Heart left ventricle (tissue), 13 donors: Measurements from ENCODE around the gene AHRR.

Experiments
- CTCF ChIP-seq, 12 donors: fragments of 200-600 bp; sonication (generic) in 4 of 12; IDR thresholded peaks; one replicate each; pipeline versions ENCODE4 v1.5.0 to v1.8.0; 2018 to 2022; ENCODE audit warnings: antibody characterized with exemption in 12 of 12, mild to moderate bottlenecking in 5 of 12
- POLR2A ChIP-seq, 2 donors: fragments of 450-650 bp; IDR thresholded peaks; one replicate each; pipeline ENCODE4 v1.6.1; 2017; ENCODE audit warnings: antibody characterized with exemption in 2 of 2, mild to moderate bottlenecking in 2 of 2, moderate library complexity in 2 of 2
- donor health status: ischemic (EF 13 %, LVEDD 7.1; RV severe dilation, severe dysfunction).
- donor health status: DM: no; HTN: yes; CAD: no.
- donor health status: DM: no; HTN: no; CAD: no.
- donor health status: ischemic (EF 25% LVEDD 6.9; RV normal size, moderate dysfunction).
- donor health status: ischemic (EF 25% LVEDD 5.7; RV mildly dilated, moderate dysfunction).
- donor health status: ischemic (EF 35%, LVEDD 5.7; RV mildly dilated, moderate dysfunction).
- donor health status: nonischemic (EF 11% LVEDD 7.7; RV severe dilation, severe dysfunction).
- donor health status: DM: yes; HTN: yes; CAD: no.
- donor health status: PGD.
- donor health status: ischemic (EF 29% LVEDD 5.4; RV normal size, mild dysfunction).
- donor health status: nonischemic (EF 23%, LVEDD 6.1; RV moderate dilation, normal function).

- TF ChIP-seq CTCF (IDR thresholded peaks at IDR 0.05): no peak
- no peak for TF ChIP-seq POLR2A (IDR thresholded peaks at IDR 0.05)
These were observed 23.2 kb downstream of the AHRR start for GRCh38 chr5:344668-345067.
